NCI-H345 (cell line): ENCODE data around the gene GAB1.

Experiments
- DNase-seq: peaks from one replicate; lab custom pipeline; 2025; lab: John Stamatoyannopoulos, UW

The GAB1 gene

DNA sequence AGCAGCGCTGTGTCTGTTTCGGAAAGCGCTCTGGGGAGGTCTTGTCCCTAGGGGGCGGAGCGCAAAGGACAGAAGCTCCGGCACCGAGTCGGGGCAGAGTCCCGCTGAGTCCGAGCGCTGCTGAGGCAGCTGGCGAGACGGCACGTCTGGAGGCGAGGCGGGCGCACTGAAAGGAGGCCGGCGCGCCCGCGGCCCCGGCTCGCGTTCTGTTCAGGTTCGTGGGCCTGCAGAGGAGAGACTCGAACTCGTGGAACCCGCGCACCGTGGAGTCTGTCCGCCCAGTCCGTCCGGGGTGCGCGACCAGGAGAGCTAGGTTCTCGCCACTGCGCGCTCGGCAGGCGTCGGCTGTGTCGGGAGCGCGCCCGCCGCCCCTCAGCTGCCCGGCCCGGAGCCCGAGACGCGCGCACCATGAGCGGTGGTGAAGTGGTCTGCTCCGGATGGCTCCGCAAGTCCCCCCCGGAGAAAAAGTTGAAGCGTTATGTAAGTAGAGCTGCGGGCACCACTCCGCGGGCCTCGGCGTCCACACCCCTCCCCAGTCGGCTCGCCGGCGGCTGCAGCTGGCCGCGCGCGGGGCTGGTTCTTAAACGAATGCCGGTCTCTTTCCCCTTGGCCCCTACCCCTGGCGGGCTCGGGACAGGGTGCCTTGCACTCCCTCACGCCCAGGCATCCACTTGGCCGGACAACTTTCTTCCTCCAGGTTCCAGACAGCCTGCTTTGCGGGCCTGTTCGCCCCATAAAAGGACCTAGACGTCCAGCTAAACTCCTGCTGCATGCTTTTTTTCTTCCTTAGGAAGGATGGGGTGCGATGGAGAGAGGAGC lies at the start of gene GAB1:
Gene GAB1 (plus strand): TSS at position 96 of the 819 bp plus-strand sequence. CDS start 313 bp downstream, at position 409.
- DNase-seq = peak; percentile 69

DNA sequence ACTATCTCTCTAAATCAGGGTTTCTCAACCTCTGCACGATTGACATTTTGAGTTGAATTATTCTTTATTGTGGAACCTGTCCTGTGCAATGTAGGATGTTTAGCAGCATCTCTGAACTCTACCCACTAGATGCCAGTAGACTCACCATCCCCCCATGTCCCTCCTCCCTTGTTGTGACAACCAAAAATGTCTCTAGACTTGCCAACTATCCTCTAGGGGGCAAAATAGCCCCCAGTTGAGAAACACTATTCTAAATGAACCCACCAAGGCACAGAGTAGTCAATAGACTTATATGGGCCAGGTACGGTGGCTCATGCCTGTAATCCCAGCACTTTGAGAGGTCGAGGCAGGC lies 49.1 kb upstream of the GAB1 start:
- no peak for DNase-seq

DNA sequence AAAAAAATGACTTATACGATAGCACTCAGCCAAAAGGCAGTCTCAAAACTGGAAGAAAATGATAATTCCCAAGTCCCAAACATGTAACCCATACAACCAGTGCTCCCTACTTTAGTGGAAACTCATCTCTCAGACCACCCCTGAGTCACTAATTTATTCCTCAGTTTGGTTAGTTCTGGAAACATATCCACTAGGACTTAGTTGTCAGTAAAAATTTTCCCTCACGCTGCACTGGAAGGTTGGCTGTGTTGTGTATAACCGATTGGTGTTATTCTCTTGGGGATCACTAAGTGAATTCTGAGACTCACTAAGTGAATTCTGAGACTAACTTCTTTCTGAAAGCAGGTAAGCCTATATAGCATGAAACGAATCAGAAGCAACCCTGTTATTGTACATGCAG lies 48.5 kb upstream of the GAB1 start:
- DNase-seq = no peak

DNA sequence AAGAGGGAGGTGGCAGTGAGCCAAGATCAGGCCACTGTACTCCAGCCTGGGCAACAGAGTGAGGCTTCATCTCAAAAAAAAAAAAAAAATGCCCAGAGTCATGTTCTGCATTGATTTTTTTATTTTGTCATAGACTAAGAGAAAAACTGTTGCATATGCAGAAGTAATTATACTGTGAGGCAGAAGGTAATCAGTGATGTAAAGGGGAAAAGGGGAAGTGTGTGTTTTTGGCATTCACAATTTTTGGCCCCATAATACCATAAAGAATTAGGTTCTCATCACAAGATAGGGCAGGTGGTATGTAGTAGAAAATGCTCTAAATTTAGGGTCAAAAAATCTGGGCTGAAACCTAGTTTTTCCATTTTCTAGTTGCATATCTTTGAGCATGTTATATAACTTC lies 47.3 kb upstream of the GAB1 start:
- no peak for DNase-seq

DNA sequence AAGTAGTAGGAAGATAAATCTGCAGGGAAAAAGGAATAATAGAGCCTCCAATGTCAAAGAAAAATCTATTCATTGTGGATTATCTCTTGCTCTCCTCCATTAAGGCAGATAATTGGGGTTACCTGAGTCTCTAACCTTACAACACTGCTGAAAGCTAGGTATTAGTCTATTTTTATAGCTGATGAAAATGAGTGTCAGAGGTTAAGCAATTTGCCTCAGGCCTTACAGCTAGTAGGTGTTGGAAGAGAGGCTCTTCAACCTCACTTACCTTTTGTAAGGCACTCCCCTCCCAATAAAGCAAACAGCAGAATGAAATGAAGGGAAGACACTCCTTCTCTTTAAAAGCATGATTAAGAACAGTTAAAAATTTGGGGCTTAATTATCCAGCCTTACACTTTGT lies 45.4 kb upstream of the GAB1 start:
- DNase-seq = no peak

DNA sequence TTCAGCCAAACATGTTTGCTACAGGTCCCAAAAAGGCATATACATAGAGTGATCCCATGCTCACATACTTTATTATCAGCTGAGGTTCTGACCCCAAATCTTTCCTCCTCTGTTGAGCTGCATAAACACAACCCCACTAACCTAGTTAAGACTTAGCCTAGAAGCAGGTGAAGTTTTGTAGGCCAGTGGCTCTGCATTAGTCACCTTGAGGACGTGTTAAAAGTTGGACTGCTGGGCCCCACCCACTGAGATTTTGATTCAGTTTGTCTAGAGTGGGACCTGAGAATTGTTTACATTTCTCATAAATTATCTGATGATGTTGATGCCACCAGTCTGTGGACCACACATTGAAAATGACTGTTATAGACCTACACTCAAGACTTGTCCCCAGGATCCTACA lies 43.8 kb upstream of the GAB1 start:
- no peak for DNase-seq

DNA sequence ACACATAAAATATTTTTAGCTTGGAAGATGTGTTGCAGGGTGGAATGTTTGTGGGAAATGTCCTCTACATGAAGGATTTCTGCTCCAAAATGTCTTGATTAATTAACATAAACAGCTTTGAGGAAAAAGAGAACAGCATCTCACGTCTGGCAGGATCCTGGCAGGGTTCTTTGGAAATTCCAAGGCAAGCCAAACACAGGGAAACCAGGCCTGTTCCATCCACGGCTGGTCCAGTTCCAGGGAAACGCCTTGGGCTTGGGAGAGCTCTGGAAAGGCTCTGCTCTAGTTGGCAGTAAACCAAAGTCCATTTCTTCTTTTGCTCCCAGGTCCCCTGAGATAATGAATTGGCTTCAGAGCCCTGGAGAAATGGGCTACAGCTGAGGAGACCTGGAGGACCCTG lies 42.4 kb upstream of the GAB1 start:
- DNase-seq = no peak

DNA sequence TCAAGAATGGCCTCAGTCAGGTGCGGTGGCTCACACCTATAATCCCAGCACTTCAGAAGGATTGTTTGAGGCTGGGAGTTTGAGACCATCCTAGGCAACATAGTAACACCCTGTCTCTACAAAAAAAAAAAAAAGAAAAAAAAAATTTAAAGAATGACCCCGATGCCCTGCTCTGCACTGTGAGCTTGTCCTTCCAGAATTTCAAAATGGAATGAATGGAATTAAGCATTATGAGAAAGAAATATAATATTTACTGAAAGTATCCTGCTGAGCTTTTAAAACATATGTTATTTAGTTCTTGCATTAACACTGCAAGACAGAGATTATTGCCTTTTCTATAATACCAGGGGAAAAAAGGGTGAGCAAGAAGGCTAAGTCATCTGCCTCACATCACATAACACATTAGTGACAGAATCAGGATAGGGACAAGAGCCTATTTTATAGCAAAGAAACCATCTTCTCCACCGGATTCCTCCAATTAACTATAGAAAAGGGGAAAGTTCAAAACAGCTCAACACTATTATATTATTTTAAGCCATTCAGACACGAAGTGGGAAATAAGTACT lies 41.9 kb upstream of the GAB1 start:
- no peak for DNase-seq

DNA sequence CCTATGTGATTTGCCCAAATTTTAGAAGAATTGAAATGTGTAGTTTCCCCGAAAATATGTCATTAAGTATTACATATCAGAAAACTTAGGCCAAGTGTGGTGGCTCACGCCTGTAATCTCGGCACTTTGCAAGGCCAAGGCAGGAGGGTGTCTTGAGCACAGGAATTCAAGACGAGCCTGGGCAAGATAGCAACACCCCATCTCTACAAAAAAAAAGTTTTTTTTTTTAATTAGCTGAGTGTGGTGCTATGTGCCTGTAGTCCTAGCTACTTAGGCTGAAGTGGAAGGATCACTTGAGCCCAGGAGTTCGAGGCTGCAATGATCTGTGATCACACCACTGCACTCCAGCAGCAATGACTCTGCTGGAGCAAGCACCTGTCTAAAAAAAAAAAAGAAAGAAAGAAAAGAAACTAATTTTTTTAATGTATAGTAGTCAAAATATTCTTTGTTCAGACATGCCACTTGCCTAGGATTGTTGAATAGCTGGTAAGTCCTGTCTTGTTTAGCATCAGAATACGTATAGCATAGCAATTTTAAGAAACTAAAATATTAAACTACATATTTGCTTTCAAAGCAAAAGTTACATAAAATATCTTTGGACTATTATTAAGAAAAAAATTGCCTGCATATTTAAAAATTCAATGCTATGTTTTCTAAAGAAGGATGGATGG lies 40.1 kb upstream of the GAB1 start:
- DNase-seq = no peak

DNA sequence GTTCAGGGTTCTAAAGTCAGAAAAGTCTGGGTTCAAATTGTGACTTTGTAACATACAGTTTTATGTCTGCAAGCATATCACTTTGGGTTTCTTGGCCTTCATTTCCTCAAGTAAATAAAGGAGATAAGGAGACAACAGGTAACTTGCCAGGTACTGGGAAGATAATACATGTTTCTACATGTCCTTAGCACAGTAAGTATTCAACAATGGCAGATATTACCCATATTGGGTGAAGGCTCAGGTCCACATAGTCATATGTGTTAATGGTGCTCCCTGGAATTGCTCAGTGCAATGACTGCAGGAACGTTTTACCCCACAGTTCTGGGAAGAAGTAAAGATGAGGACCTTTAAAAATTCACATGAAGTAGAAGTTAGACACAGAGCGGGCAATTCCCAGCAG lies 35.8 kb upstream of the GAB1 start:
- no peak for DNase-seq

DNA sequence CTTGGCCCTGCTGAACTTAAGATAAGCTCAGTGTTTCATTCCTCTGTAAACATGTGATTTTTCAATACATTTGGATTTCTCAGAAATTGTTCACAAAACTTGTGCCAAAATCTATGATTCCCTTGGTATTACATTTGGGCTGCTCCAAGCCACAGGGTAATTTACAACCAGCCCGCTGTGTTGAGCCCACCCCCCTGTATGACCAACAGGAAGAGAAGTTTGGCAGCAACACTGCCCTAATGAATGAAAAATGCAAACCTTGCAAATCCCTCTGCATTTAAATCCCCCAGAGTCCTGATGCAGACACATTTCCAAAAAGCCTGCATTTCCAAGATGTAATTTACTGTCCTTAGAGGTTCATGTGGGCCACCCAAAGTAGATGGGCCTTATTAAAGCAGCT lies 34.1 kb upstream of the GAB1 start:
- no peak for DNase-seq

DNA sequence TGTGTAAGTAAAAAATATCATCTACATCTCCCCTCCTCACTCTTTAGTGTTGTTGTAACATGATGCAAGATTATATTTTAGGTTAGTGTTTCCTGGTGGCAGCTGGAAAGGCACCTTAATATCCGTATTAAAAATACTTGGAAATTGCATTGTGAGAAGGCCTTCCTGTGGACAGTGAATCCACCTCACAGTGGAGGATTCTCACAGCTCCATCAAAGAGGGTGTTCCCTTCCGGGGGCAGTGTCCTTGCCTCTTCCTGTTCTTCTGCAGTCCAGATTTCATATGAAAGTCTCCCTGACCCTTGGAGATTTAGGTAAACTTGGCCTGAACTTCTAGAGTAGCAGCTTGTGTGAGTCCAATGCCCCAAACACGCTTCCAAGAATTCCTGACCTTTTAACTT lies 29.9 kb upstream of the GAB1 start:
- DNase-seq = no peak

DNA sequence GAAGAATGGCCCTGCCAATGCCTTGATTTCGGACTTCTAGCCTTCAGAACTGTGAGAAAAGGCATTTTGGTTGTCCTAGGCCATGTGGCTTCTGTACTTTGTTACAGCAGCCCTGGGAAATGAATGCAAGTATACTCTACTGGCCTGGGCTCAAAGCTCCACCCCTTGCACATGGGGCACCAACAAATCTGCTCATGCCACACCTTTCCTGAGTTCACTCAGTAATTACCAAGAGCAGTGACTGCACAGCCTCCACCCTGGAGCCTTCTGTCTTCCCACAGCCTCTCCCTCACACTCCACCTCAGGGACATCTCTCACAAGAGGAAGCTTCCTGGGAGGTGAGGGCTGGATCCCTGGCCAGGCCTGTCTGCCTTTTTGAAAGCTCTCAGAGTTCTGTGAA lies 29.1 kb upstream of the GAB1 start:
- DNase-seq = no peak

DNA sequence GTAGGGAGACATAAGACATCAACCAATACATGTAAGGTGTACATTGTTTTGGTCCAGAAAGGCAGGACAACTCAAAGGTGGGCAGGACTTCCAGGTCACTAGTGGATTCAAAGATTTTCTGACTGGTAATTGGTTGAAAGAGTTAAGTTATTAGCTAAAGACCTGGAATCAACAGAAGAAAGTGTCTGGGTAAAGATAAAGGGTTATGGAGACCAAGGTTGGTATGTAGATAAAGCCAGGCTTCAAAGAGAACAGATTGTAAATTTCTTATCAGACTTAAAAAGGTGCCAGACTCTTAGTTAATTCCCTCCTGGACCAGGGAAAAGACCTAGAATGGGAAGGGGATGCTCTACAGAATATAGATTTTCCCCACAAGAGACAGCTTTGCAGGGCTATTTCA lies 28.3 kb upstream of the GAB1 start:
- DNase-seq = no peak

DNA sequence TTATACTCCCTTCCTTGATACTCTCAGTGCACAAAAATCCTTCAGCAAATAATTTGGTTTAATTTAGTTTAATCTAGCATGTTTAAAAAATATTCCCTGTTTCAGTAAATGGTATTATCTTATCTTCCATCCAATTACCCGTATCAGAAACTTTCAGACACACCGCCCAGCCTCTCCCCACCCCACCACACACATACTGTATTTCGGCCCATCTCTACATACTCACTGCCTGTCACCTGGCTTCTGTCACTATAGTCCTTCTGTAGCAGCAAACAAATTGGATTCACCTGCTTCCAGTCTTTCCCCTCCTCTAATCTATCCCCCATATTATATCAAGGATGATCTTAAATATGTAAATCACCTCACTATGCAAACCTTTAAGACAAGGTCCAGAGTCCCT lies 24.8 kb upstream of the GAB1 start:
- DNase-seq = no peak

DNA sequence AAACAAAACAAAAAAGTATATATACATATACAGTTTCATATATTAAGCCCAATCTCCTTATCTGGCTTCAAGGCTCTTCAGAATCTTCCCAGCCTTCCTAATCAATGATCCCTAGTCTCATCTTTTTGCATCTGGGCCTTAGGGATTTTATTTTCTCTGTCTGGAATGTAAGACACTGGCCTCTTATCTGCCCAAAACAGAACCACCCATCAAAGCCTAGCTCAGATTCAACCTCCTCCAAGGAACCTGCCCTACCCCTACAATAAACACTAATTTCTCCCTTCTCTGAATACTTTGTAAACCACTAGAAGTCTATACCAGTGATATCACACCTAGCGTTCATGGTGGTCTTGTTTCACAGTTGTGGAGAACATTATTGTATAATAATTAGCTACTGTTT lies 23.2 kb upstream of the GAB1 start:
- DNase-seq = no peak

DNA sequence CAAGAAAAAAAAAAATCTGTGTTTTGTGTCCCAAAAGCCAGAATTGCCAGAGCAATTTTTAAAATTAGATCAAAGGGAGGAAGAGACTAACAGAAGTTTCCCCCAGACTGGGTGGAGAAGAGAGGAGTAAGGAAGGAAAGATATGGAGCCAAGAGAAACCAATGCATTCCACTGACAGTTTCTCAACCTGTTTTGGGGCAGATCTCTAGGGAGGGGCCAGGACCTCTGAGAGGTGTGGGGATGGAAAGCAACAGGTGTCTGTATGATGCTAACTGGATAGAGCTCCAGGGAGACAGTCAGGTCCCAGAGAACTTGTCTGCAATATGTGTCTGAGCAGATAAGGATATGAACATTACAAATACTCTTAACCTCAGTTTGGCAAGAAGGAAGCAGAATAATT lies 22.7 kb upstream of the GAB1 start:
- DNase-seq = no peak

DNA sequence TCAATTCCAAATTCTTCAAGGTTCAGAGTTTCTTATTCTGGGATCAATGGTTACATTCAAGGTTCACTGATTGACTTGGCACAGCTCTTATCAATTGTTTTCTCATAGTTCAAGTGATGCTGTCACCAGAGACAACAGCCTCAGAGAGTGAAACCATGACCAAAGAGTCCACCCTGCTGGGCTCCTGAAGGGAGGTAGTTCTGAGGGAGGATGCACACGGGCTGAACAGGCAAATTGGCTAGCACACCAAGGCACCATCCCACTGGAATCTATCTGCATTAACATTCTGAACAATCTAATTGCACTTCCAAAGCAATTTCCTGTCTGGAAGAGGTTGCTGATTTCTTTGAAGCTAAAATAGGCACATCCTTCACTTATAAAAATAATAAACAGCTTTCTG lies 16.6 kb upstream of the GAB1 start:
- no peak for DNase-seq

DNA sequence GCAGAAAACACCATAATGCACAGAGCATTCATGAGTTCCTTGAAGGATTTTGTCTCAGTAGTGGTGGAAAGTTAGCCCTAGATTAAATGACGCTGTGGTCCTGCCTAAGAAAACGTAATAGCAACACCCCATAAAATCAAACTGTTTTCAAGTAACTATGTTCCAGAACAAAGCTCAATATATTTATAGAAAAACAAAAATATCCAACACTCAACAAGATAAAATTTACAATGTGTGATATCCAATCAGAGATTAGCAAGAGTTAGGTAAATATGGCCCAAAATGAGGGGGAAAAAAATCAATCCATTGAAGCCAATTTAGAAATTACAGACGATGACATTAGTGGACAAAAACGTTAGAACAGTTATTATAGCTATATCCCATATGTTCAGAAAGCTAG lies 9.9 kb upstream of the GAB1 start:
- no peak for DNase-seq

DNA sequence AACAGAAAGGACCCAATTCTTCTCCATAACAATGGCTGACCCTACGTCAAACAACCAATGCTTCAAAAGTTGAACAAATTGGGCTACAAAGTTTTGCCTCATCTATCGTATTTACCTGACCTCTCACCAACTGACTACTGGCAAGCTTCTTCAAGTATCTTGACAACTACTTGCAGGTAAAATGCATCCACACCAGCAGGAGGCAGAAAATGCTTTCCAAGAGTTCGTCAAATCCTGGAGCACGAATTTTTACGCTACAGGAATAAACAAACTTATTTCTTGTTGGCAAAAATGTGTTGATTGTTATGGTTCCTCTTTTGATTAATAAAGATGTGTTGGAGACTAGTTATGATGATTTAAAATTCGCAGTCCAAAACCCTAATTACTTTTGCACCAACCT lies 6.7 kb upstream of the GAB1 start:
- no peak for DNase-seq

DNA sequence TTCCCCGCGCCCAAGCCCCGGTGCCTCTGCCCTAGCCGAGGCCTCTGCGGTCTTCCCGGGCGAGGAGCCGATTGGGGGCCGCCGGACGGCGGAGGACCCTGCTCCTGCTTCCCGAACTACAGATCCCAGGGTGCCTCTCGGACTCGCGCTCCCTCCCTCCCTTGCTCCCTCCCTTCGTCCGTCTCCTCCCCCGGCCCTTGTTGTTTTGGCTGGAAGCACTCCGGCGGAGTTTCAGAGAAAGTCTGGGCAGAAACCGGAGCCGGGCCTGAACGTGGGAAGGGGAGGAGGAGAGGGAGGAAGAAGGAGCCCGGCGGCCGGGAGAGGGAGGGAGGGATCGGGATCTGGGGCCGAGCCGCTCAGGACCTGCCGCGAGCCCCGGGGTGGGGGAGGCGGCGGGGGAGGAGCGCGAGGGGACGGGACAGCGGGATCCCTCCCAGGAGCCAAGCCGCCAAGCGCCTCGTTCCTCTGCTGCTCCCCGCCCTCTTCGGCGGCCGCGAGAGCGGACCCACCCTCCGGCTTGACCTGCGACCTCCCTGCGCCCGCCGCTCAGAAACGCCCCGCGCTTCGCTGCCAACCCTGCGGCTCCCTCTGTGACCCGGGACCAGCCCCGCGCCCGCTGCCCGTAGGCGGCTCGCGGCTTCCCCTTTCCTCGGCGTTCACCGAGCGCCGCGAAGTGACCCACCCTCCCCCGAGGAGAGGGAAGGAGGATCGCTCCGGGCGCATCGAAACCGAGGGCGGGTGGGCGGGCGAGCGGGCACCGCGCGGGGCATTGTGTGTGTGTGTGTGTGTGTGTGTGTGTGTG lies 496 bp upstream of the GAB1 start:
- DNase-seq = peak; percentile 70

DNA sequence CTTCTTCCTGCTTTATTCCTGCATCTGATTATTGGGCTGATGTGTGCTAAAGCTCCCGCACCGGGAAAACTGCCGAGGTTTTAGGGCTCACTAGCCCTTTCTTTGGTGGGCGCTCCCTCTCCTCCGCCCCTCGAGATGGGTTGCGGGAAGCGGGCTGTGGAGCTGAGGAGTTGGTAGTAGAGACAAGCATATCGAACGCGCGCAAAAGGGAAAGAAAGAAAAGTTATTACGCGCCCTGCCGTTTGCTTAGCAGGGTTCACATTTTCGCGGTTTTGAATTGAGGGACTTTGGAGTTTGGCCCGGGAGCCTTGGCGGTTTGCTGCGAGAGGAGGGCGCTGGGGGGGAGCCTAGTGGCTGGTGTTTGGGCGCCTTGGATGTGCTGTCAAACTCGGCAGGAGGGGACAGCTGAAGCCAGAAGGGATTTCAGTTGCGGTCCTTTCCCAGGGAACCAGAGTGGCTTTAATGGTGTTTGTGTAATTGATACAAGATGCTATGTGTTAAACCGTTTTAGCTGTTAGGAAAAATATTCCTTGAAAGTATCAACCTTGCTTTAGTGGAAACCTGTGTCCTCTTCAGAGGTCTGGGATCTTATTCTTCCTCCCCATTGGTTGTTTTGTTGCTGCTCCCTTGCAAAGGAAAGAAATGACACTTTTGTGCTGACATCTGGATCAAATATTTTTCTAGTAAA lies 1.1 kb downstream of the GAB1 start:
- no peak for DNase-seq
